ENCODE data around the gene ECT2.
"Not testable (repeated sequence)": the region's sequence is repeated elsewhere in the genome, so short reads cannot be mapped to it uniquely, and the experiment has no call there.

The ECT2 gene, protein sequence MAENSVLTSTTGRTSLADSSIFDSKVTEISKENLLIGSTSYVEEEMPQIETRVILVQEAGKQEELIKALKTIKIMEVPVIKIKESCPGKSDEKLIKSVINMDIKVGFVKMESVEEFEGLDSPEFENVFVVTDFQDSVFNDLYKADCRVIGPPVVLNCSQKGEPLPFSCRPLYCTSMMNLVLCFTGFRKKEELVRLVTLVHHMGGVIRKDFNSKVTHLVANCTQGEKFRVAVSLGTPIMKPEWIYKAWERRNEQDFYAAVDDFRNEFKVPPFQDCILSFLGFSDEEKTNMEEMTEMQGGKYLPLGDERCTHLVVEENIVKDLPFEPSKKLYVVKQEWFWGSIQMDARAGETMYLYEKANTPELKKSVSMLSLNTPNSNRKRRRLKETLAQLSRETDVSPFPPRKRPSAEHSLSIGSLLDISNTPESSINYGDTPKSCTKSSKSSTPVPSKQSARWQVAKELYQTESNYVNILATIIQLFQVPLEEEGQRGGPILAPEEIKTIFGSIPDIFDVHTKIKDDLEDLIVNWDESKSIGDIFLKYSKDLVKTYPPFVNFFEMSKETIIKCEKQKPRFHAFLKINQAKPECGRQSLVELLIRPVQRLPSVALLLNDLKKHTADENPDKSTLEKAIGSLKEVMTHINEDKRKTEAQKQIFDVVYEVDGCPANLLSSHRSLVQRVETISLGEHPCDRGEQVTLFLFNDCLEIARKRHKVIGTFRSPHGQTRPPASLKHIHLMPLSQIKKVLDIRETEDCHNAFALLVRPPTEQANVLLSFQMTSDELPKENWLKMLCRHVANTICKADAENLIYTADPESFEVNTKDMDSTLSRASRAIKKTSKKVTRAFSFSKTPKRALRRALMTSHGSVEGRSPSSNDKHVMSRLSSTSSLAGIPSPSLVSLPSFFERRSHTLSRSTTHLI

DNA sequence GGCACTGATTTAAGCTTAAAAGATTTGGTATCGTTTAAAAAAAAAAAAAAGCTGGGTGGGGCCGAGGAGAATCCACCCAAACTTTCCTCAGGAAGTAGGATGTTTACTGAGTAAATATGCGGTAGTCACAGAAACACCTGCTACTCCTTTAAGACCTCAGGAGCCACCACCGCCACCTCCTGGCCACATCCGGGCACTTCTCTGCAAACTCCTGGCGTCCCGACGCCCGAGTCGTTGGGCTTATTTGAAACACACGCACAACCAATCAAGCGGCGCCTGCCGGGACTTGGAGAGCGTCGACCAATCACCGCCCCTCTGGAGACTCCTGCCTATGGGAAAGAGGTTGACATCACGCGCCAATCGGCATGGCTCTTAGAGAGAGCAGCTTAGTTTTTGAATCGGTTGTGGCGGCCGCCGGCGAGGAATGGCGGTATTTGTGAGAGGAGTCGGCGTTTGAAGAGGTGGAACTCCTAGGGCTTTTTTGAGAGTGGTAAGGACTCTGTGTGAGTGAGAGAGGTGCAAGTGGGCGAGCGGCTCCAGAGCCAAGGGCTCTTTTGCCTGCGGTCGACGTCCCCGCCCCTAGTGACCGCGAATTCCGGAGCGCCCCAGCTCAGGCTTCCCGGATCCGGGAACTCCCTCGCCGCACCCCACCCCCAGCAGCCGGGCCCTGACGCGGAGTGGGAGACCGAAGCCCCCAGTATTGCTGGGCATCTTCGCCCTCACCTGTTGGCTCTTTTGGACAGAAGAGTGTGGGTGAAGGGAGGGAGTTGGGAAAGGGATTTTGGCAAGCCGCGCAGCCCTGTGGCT is at the start of gene ECT2:
Gene ECT2, plus strand, starts transcription at position 359 of the 807 bp plus-strand sequence. CDS start 3,805 bp downstream, outside the sequence.
- peak within 1 kb of the TSS; percentile 96 for H3K27ac ChIP-seq (ENCODE audit: poor library complexity, severe bottlenecking)
- TF ChIP-seq, protein P1, sequence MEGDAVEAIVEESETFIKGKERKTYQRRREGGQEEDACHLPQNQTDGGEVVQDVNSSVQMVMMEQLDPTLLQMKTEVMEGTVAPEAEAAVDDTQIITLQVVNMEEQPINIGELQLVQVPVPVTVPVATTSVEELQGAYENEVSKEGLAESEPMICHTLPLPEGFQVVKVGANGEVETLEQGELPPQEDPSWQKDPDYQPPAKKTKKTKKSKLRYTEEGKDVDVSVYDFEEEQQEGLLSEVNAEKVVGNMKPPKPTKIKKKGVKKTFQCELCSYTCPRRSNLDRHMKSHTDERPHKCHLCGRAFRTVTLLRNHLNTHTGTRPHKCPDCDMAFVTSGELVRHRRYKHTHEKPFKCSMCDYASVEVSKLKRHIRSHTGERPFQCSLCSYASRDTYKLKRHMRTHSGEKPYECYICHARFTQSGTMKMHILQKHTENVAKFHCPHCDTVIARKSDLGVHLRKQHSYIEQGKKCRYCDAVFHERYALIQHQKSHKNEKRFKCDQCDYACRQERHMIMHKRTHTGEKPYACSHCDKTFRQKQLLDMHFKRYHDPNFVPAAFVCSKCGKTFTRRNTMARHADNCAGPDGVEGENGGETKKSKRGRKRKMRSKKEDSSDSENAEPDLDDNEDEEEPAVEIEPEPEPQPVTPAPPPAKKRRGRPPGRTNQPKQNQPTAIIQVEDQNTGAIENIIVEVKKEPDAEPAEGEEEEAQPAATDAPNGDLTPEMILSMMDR (IDR thresholded peaks at IDR 0.05; ENCODE audit: poor library complexity, severe bottlenecking) = peak; percentile 93
- peak within 1 kb of the TSS; percentile 72 for H3K4me3 ChIP-seq (ENCODE audit: severe bottlenecking)
- ATAC-seq (ENCODE audit: low read depth) = peak; percentile 97
- peak; percentile 99 for DNase-seq (ENCODE audit: low spot score)
- H3K9me3 ChIP-seq (ENCODE audit: severe bottlenecking) = no peaks in the 10 kb centered on the region
- no peaks in the 10 kb centered on the region for H3K27me3 ChIP-seq (ENCODE audit: insufficient read depth, poor library complexity, severe bottlenecking)
- peaks cover 27% of the 10 kb centered on the region for H3K4me1 ChIP-seq (ENCODE audit: insufficient read depth, poor library complexity, severe bottlenecking)
- H3K36me3 ChIP-seq (ENCODE audit: low read depth) = peaks cover 35% of the 10 kb centered on the region

DNA sequence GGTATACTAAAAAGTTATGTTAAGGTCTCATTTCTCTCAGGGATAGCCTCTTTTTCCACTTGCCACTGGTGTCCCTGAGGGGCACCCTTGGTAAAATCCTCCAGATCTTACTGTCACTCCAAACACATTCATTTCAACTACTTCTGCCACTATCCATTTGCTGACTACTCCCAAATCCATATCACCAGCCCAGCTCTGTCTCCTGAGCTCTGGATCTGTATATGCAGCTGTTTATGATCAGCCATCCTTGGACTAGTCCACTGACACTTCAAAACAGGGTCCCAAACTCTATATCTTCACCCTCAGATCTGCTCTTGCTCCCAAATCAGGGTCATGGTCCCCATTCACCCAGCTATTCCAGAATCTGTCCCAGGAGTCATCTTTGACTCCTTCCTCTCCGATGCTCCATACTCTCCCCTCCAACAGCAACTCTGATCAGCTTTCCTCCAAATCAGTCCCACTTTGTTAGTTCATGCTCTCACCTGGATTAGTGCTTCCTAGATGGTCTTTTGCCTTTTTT is 49.5 kb upstream of the ECT2 start:
- H3K27ac ChIP-seq (ENCODE audit: poor library complexity, severe bottlenecking) = no peak overlapping the region
- TF ChIP-seq, protein P1 (IDR thresholded peaks at IDR 0.05; ENCODE audit: poor library complexity, severe bottlenecking) = no peak

DNA sequence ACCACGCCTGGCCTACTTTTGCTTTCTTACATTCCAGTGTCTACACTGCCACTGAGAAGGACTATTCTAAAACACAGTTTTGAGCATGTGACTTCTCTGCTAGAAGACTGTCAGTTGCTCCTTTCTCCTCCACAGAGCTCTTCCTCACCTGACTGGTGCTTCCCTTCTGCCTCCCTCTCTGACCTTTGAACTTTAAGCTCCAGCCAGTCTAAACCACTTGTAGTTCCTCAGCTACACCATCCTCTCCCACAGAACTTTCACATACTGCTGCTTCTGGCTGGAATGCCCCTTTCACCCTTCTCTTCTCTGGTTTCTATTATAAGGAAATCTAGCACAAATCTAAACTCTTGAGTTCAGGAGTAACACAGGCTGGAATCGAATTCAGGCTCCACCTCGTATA is 48.8 kb upstream of the ECT2 start:
- no peak overlapping the region for H3K4me3 ChIP-seq (ENCODE audit: severe bottlenecking)
- TF ChIP-seq, protein P1 (IDR thresholded peaks at IDR 0.05; ENCODE audit: poor library complexity, severe bottlenecking) = no peak
- ATAC-seq (ENCODE audit: low read depth) = no peak
- H3K4me1 ChIP-seq (ENCODE audit: insufficient read depth, poor library complexity, severe bottlenecking) = no peaks in the 10 kb centered on the region
- no peak overlapping the region for H3K27ac ChIP-seq (ENCODE audit: poor library complexity, severe bottlenecking)
- H3K9me3 ChIP-seq (ENCODE audit: severe bottlenecking) = no peaks in the 10 kb centered on the region
- no peak for DNase-seq (ENCODE audit: low spot score)
- H3K36me3 ChIP-seq (ENCODE audit: low read depth) = no peaks in the 10 kb centered on the region; the same call in 1 of the 2 replicates
- no peaks in the 10 kb centered on the region for H3K27me3 ChIP-seq (ENCODE audit: insufficient read depth, poor library complexity, severe bottlenecking)

More for the DNA sequence above, 49.5 kb upstream of the ECT2 start:
- no peak for ATAC-seq (ENCODE audit: low read depth)
- no peaks in the 10 kb centered on the region; the same call in 1 of the 2 replicates for H3K36me3 ChIP-seq (ENCODE audit: low read depth)
- no peaks in the 10 kb centered on the region for H3K9me3 ChIP-seq (ENCODE audit: severe bottlenecking)
- H3K4me1 ChIP-seq (ENCODE audit: insufficient read depth, poor library complexity, severe bottlenecking) = peaks cover 7% of the 10 kb centered on the region
- no peaks in the 10 kb centered on the region for H3K27me3 ChIP-seq (ENCODE audit: insufficient read depth, poor library complexity, severe bottlenecking)
- DNase-seq (ENCODE audit: low spot score) = no peak
- no peak overlapping the region for H3K4me3 ChIP-seq (ENCODE audit: severe bottlenecking)

DNA sequence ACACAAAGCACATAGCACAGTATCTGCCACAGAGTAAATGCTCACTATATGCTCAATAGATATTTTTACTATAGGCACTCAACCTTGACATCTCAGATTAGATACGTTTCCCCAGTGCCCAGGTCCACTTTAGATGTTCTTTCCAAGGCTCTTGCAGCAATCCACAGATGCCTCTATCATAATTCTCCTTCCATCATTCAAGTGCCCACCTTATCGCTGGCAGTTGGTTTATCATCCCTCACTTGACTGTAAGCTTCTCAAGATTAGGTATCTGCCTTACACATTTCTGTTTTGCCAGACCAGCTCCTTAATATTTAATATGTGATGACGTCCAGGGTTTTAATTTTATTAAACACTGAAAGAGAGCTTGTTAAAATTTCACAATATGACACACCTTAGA is 48.3 kb upstream of the ECT2 start:
- H3K36me3 ChIP-seq (ENCODE audit: low read depth) = no peaks in the 10 kb centered on the region; the same call in 1 of the 2 replicates
- H3K27ac ChIP-seq (ENCODE audit: poor library complexity, severe bottlenecking) = no peak overlapping the region
- H3K27me3 ChIP-seq (ENCODE audit: insufficient read depth, poor library complexity, severe bottlenecking) = no peaks in the 10 kb centered on the region
- no peaks in the 10 kb centered on the region for H3K9me3 ChIP-seq (ENCODE audit: severe bottlenecking)
- TF ChIP-seq, protein P1 (IDR thresholded peaks at IDR 0.05; ENCODE audit: poor library complexity, severe bottlenecking) = no peak
- no peak for DNase-seq (ENCODE audit: low spot score)
- H3K4me1 ChIP-seq (ENCODE audit: insufficient read depth, poor library complexity, severe bottlenecking) = no peaks in the 10 kb centered on the region
- no peak overlapping the region for H3K4me3 ChIP-seq (ENCODE audit: severe bottlenecking)
- ATAC-seq (ENCODE audit: low read depth) = no peak

DNA sequence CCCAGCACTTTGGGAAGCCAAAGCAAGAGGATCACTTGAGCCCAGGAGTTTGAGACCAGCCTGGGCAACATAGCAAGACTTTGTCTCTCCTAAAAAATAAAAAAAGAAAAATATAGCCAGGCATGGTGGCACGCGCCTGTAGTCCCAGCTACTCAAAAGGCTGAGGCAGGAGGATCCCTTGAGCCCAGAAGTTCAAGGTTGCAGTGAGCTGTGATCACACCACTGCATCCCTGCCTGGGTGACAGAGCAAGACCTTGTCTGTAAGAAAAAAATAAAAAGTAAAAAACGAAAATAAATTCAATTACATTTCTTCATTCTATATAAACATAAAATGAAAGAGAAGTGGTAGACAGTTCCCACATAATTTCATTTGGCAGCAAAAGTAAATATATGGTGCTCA is 47.8 kb upstream of the ECT2 start:
- not testable (repeated sequence) for ATAC-seq (ENCODE audit: low read depth); H3K9me3 ChIP-seq (ENCODE audit: severe bottlenecking); H3K27me3 ChIP-seq (ENCODE audit: insufficient read depth, poor library complexity, severe bottlenecking); DNase-seq (ENCODE audit: low spot score); H3K27ac ChIP-seq (ENCODE audit: poor library complexity, severe bottlenecking); H3K4me3 ChIP-seq (ENCODE audit: severe bottlenecking); H3K36me3 ChIP-seq (ENCODE audit: low read depth); H3K4me1 ChIP-seq (ENCODE audit: insufficient read depth, poor library complexity, severe bottlenecking)

Measured in RWPE2 (cell line).